ENCODE data around the gene TGM4.

The TGM4 gene

GRCh38 chr3:44883213-44883955 is 9.0 kb downstream of the TGM4 start:
- Histone ChIP-seq H3K27ac (ENCODE audit: low read length) (no peak overlapping the region), H3K4me1 (ENCODE audit: control insufficient read depth, insufficient read depth, low read length) (peaks cover 2% of the 10 kb centered on the region), H3K9me3 (ENCODE audit: control insufficient read depth in 2 of 2, low read length in 2 of 2) (no peaks in the 10 kb centered on the region), H3K4me3 (ENCODE audit: low read length in 2 of 2) (no peak overlapping the region), H3K9ac (ENCODE audit: low read length in 2 of 2) (no peak overlapping the region), H3K27me3 (ENCODE audit: control insufficient read depth in 1 of 2, insufficient read depth in 2 of 2, low read length in 2 of 2) (peaks cover 5 to 7% of the 10 kb centered on the region in 2 donors), H3K36me3 (ENCODE audit: control insufficient read depth in 2 of 2, insufficient read depth in 2 of 2, low read length in 2 of 2) (no peaks in the 10 kb centered on the region)

GRCh38 chr3:44883999-44884431 is 9.6 kb downstream of the TGM4 start:
- H3K4me1 ChIP-seq (ENCODE audit: control insufficient read depth, insufficient read depth, low read length): peaks cover 2% of the 10 kb centered on the region
- H3K27ac ChIP-seq (ENCODE audit: low read length): no peak overlapping the region
- H3K9ac ChIP-seq (ENCODE audit: low read length in 2 of 2): no peak overlapping the region
- H3K4me3 ChIP-seq (ENCODE audit: low read length in 2 of 2): no peak overlapping the region
- H3K9me3 ChIP-seq (ENCODE audit: control insufficient read depth in 2 of 2, low read length in 2 of 2): no peaks in the 10 kb centered on the region
- peaks cover 5 to 7% of the 10 kb centered on the region in 2 donors for H3K27me3 ChIP-seq (ENCODE audit: control insufficient read depth in 1 of 2, insufficient read depth in 2 of 2, low read length in 2 of 2)
- H3K36me3 ChIP-seq (ENCODE audit: control insufficient read depth in 2 of 2, insufficient read depth in 2 of 2, low read length in 2 of 2): no peaks in the 10 kb centered on the region

GRCh38 chr3:44885618-44886017 is 11.2 kb downstream of the TGM4 start:
- H3K4me3 ChIP-seq (ENCODE audit: low read length in 2 of 2): no peak overlapping the region
- H3K9ac ChIP-seq (ENCODE audit: low read length in 2 of 2): no peak overlapping the region
- H3K9me3 ChIP-seq (ENCODE audit: control insufficient read depth in 2 of 2, low read length in 2 of 2): no peaks in the 10 kb centered on the region
- no peaks in the 10 kb centered on the region for H3K36me3 ChIP-seq (ENCODE audit: control insufficient read depth in 2 of 2, insufficient read depth in 2 of 2, low read length in 2 of 2)
- H3K27ac ChIP-seq (ENCODE audit: low read length): no peak overlapping the region
- peaks cover 5 to 7% of the 10 kb centered on the region in 2 donors for H3K27me3 ChIP-seq (ENCODE audit: control insufficient read depth in 1 of 2, insufficient read depth in 2 of 2, low read length in 2 of 2)
- H3K4me1 ChIP-seq (ENCODE audit: control insufficient read depth, insufficient read depth, low read length): peaks cover 2% of the 10 kb centered on the region

- Histone ChIP-seq H3K27me3 (ENCODE audit: control insufficient read depth in 1 of 2, insufficient read depth in 2 of 2, low read length in 2 of 2) (peaks cover 5 to 7% of the 10 kb centered on the region in 2 donors), H3K9ac (ENCODE audit: low read length in 2 of 2) (no peak overlapping the region), H3K36me3 (ENCODE audit: control insufficient read depth in 2 of 2, insufficient read depth in 2 of 2, low read length in 2 of 2) (no peaks in the 10 kb centered on the region), H3K4me3 (ENCODE audit: low read length in 2 of 2) (no peak overlapping the region), H3K4me1 (ENCODE audit: control insufficient read depth, insufficient read depth, low read length) (peaks cover 2% of the 10 kb centered on the region), H3K27ac (ENCODE audit: low read length) (no peak overlapping the region), H3K9me3 (ENCODE audit: control insufficient read depth in 2 of 2, low read length in 2 of 2) (no peaks in the 10 kb centered on the region)
Observed at GRCh38 chr3:44886561-44886960, 12.2 kb downstream of the TGM4 start.

- Histone ChIP-seq H3K4me1 (ENCODE audit: control insufficient read depth, insufficient read depth, low read length) (peaks cover 2% of the 10 kb centered on the region), H3K4me3 (ENCODE audit: low read length in 2 of 2) (no peak overlapping the region), H3K9me3 (ENCODE audit: control insufficient read depth in 2 of 2, low read length in 2 of 2) (no peaks in the 10 kb centered on the region), H3K27ac (ENCODE audit: low read length) (no peak overlapping the region), H3K36me3 (ENCODE audit: control insufficient read depth in 2 of 2, insufficient read depth in 2 of 2, low read length in 2 of 2) (no peaks in the 10 kb centered on the region), H3K27me3 (ENCODE audit: control insufficient read depth in 1 of 2, insufficient read depth in 2 of 2, low read length in 2 of 2) (peaks cover 5 to 7% of the 10 kb centered on the region in 2 donors), H3K9ac (ENCODE audit: low read length in 2 of 2) (no peak overlapping the region)
Observed at GRCh38 chr3:44887101-44887500, 12.7 kb downstream of the TGM4 start.

- H3K27me3 ChIP-seq (ENCODE audit: control insufficient read depth in 1 of 2, insufficient read depth in 2 of 2, low read length in 2 of 2): peaks cover 0 to 2% of the 10 kb centered on the region in 2 donors
- no peak overlapping the region for H3K4me3 ChIP-seq (ENCODE audit: low read length in 2 of 2)
- no peaks in the 10 kb centered on the region for H3K36me3 ChIP-seq (ENCODE audit: control insufficient read depth in 2 of 2, insufficient read depth in 2 of 2, low read length in 2 of 2)
- H3K27ac ChIP-seq (ENCODE audit: low read length): no peak overlapping the region
- H3K9ac ChIP-seq (ENCODE audit: low read length in 2 of 2): no peak overlapping the region
- H3K4me1 ChIP-seq (ENCODE audit: control insufficient read depth, insufficient read depth, low read length): peaks cover 2% of the 10 kb centered on the region
- no peaks in the 10 kb centered on the region for H3K9me3 ChIP-seq (ENCODE audit: control insufficient read depth in 2 of 2, low read length in 2 of 2)
Observed at GRCh38 chr3:44890258-44890657, 15.8 kb downstream of the TGM4 start.

- H3K27me3 ChIP-seq (ENCODE audit: control insufficient read depth in 1 of 2, insufficient read depth in 2 of 2, low read length in 2 of 2): peaks cover 0 to 2% of the 10 kb centered on the region in 2 donors
Observed at GRCh38 chr3:44890852-44891251, 16.4 kb downstream of the TGM4 start.

GRCh38 chr3:44892689-44893088 is 18.3 kb downstream of the TGM4 start:
- no peaks in the 10 kb centered on the region for H3K36me3 ChIP-seq (ENCODE audit: control insufficient read depth in 2 of 2, insufficient read depth in 2 of 2, low read length in 2 of 2)
- no peak overlapping the region for H3K9ac ChIP-seq (ENCODE audit: low read length in 2 of 2)
- H3K9me3 ChIP-seq (ENCODE audit: control insufficient read depth in 2 of 2, low read length in 2 of 2): no peaks in the 10 kb centered on the region
- H3K4me3 ChIP-seq (ENCODE audit: low read length in 2 of 2): no peak overlapping the region
- H3K27me3 ChIP-seq (ENCODE audit: control insufficient read depth in 1 of 2, insufficient read depth in 2 of 2, low read length in 2 of 2): no peaks in the 10 kb centered on the region
- H3K4me1 ChIP-seq (ENCODE audit: control insufficient read depth, insufficient read depth, low read length): no peaks in the 10 kb centered on the region
- H3K27ac ChIP-seq (ENCODE audit: low read length): no peak overlapping the region

More at GRCh38 chr3:44890852-44891251, 16.4 kb downstream of the TGM4 start:
- H3K4me3 ChIP-seq (ENCODE audit: low read length in 2 of 2): no peak overlapping the region
- no peaks in the 10 kb centered on the region for H3K4me1 ChIP-seq (ENCODE audit: control insufficient read depth, insufficient read depth, low read length)
- no peak overlapping the region for H3K9ac ChIP-seq (ENCODE audit: low read length in 2 of 2)
- H3K27ac ChIP-seq (ENCODE audit: low read length): no peak overlapping the region
- H3K9me3 ChIP-seq (ENCODE audit: control insufficient read depth in 2 of 2, low read length in 2 of 2): no peaks in the 10 kb centered on the region
- H3K36me3 ChIP-seq (ENCODE audit: control insufficient read depth in 2 of 2, insufficient read depth in 2 of 2, low read length in 2 of 2): no peaks in the 10 kb centered on the region

- Histone ChIP-seq H3K27ac (ENCODE audit: low read length) (no peak overlapping the region), H3K9me3 (ENCODE audit: control insufficient read depth in 2 of 2, low read length in 2 of 2) (no peaks in the 10 kb centered on the region), H3K27me3 (ENCODE audit: control insufficient read depth in 1 of 2, insufficient read depth in 2 of 2, low read length in 2 of 2) (no peaks in the 10 kb centered on the region), H3K4me1 (ENCODE audit: control insufficient read depth, insufficient read depth, low read length) (no peaks in the 10 kb centered on the region), H3K36me3 (ENCODE audit: control insufficient read depth in 2 of 2, insufficient read depth in 2 of 2, low read length in 2 of 2) (no peaks in the 10 kb centered on the region), H3K4me3 (ENCODE audit: low read length in 2 of 2) (no peak overlapping the region), H3K9ac (ENCODE audit: low read length in 2 of 2) (no peak overlapping the region)
Observed at GRCh38 chr3:44893097-44893496, 18.7 kb downstream of the TGM4 start.

GRCh38 chr3:44894485-44894884 is 20.1 kb downstream of the TGM4 start:
- no peaks in the 10 kb centered on the region for H3K4me1 ChIP-seq (ENCODE audit: control insufficient read depth, insufficient read depth, low read length)
- H3K27me3 ChIP-seq (ENCODE audit: control insufficient read depth in 1 of 2, insufficient read depth in 2 of 2, low read length in 2 of 2): peaks cover 0 to 4% of the 10 kb centered on the region in 2 donors
- H3K4me3 ChIP-seq (ENCODE audit: low read length in 2 of 2): no peak overlapping the region
- H3K27ac ChIP-seq (ENCODE audit: low read length): no peak overlapping the region
- H3K9me3 ChIP-seq (ENCODE audit: control insufficient read depth in 2 of 2, low read length in 2 of 2): no peaks in the 10 kb centered on the region
- no peaks in the 10 kb centered on the region for H3K36me3 ChIP-seq (ENCODE audit: control insufficient read depth in 2 of 2, insufficient read depth in 2 of 2, low read length in 2 of 2)
- no peak overlapping the region for H3K9ac ChIP-seq (ENCODE audit: low read length in 2 of 2)

GRCh38 chr3:44896440-44896839 is 22.0 kb downstream of the TGM4 start:
- Histone ChIP-seq H3K27me3 (ENCODE audit: control insufficient read depth in 1 of 2, insufficient read depth in 2 of 2, low read length in 2 of 2) (peaks cover 0 to 9% of the 10 kb centered on the region in 2 donors), H3K4me1 (ENCODE audit: control insufficient read depth, insufficient read depth, low read length) (no peaks in the 10 kb centered on the region), H3K4me3 (ENCODE audit: low read length in 2 of 2) (no peak overlapping the region), H3K27ac (ENCODE audit: low read length) (no peak overlapping the region), H3K9ac (ENCODE audit: low read length in 2 of 2) (no peak overlapping the region), H3K9me3 (ENCODE audit: control insufficient read depth in 2 of 2, low read length in 2 of 2) (no peaks in the 10 kb centered on the region), H3K36me3 (ENCODE audit: control insufficient read depth in 2 of 2, insufficient read depth in 2 of 2, low read length in 2 of 2) (no peaks in the 10 kb centered on the region)

All from stomach smooth muscle (tissue), 2 donors.